Measurements from ENCODE around the gene ZDHHC5. TPM values are rescaled to one million over a fixed set of nuclear protein-coding genes. Genes with fewer than 3 reads are reported as not detected.

ZDHHC5 gene
- total RNA-seq, 1 experiment from 2014 or later: 64.1 TPM

GRCh38 chr11:57640068-57640800 lies 27.7 kb upstream of the ZDHHC5 start:
- H3K9ac ChIP-seq (ENCODE audit: low read length): no peak overlapping the region

More at GRCh38 chr11:57640068-57640800, 27.7 kb upstream of the ZDHHC5 start:
- H2AFZ ChIP-seq (ENCODE audit: low read depth, low read length, poor library complexity, severe bottlenecking): no peak overlapping the region
- H3K36me3 ChIP-seq (ENCODE audit: control insufficient read depth in 1 of 2, insufficient read depth in 2 of 2, low read length in 2 of 2): no peaks in the 10 kb centered on the region
- CTCF ChIA-PET: interaction anchor here (0.6 to 4.4 kb wide), 14 partner anchors 14 to 294 kb away, joined by 3 to 40 read pairs (median 6); partner anchors contain the start of gene UBE2L6
- H3K27me3 ChIP-seq (ENCODE audit: insufficient read depth, low read length): no peaks in the 10 kb centered on the region
- no peak overlapping the region for H3K4me3 ChIP-seq (replicated peaks in 1 of 2; ENCODE audit: low read depth in 1 of 2, low read length in 2 of 2)
- H3K9me3 ChIP-seq (ENCODE audit: control insufficient read depth in 1 of 2, insufficient read depth in 1 of 2, low read depth in 1 of 2, low read length in 2 of 2): no peaks in the 10 kb centered on the region
- TF ChIP-seq SP1 (IDR thresholded peaks at IDR 0.05; ENCODE audit: low read depth) (no peak), YY1 (IDR thresholded peaks at IDR 0.05; ENCODE audit: extremely low read depth, insufficient replicate concordance, low read depth, low read length) (no peak), POLR2AphosphoS5 (IDR thresholded peaks at IDR 0.05; ENCODE audit: low read depth, low read length) (no peak), RAD21 (IDR thresholded peaks at IDR 0.05; ENCODE audit: low read depth) (no peak), POLR2A (IDR thresholded peaks at IDR 0.05; ENCODE audit: borderline replicate concordance, extremely low read depth, insufficient read depth, insufficient read length) (no peak), REST (IDR thresholded peaks at IDR 0.05; ENCODE audit: low read depth) (no peak), ELF1 (IDR thresholded peaks at IDR 0.05; ENCODE audit: borderline replicate concordance, low read depth) (no peak), CTCF (IDR thresholded peaks at IDR 0.05 in 2 of 3, conservative IDR thresholded peaks at IDR 0.05 in 1 of 3; ENCODE audit: borderline replicate concordance in 1 of 3, insufficient read depth in 1 of 3, low read depth in 2 of 3, low read length in 2 of 3) (no peak), CBX3 (IDR thresholded peaks at IDR 0.05; ENCODE audit: low read depth) (no peak), TCF7L2 (IDR thresholded peaks at IDR 0.05; ENCODE audit: borderline replicate concordance, extremely low read depth, insufficient read depth, insufficient read length) (no peak), EGR1 (IDR thresholded peaks at IDR 0.05; ENCODE audit: low read depth) (no peak), ATF3 (IDR thresholded peaks at IDR 0.05) (no peak), ZFX (IDR thresholded peaks at IDR 0.05) (no peak), ZBTB33 (IDR thresholded peaks at IDR 0.05; ENCODE audit: extremely low read depth, insufficient replicate concordance, low read length) (no peak), FOSL1 (IDR thresholded peaks at IDR 0.05; ENCODE audit: low read depth) (no peak), JUND (IDR thresholded peaks at IDR 0.05) (no peak)
- DNase-seq (ENCODE audit: low read depth, low spot score) (no peak), ATAC-seq (no peak)
- H3K9me2 ChIP-seq (ENCODE audit: insufficient read depth): no peaks in the 10 kb centered on the region
- no peak overlapping the region for H3K4me2 ChIP-seq (ENCODE audit: low read length)
- H3K27ac ChIP-seq (ENCODE audit: low read depth, low read length): no peak overlapping the region
- H3K4me1 ChIP-seq (ENCODE audit: control insufficient read depth in 1 of 2, insufficient read depth in 2 of 2, low read length in 2 of 2): peaks cover 6 to 27% of the 10 kb centered on the region in 2 experiments; a peak in 3 of 4 replicates
- BruUV-seq (replicated peaks): no TSS peak
- RAD21 ChIA-PET (ENCODE audit: low non-redundant PET in 1 of 2, low total read pairs in 2 of 2, uncharacterized antibody in 2 of 2, unreplicated experiment in 2 of 2): interaction anchor here (1.4 to 1.9 kb wide), 4 partner anchors 72 to 295 kb away, joined by 5 to 9 read pairs (median 6); partner anchors contain the start of gene UBE2L6 (in 2 of the 2)
- no peaks in the 10 kb centered on the region for H4K20me1 ChIP-seq (ENCODE audit: insufficient read depth)
- H3K79me2 ChIP-seq (ENCODE audit: insufficient read depth, low read length): peaks cover 10% of the 10 kb centered on the region
- POLR2A ChIA-PET: interaction anchor here (0.6 to 1.8 kb wide), 2 partner anchors 72 to 179 kb away, joined by 3 to 8 read pairs; partner anchors contain the start of gene UBE2L6
- intact Hi-C loops (cut with micrococcal nuclease): loop anchor here (10.0 kb wide), 1 partner anchor 795 kb away; no protein-coding TSS in a partner anchor

Measured in HCT116 (cell line).